ENCODE results near the gene NKD2.

NKD2 gene

GRCh38 chr5:1085391-1085790 lies 76.8 kb downstream of the NKD2 start:
- DNase-seq (no peak), ATAC-seq (no peak)
- H3K4me1 Mint-ChIP-seq = no peaks in the 10 kb centered on the region
- no peaks in the 10 kb centered on the region for H3K9me3 Mint-ChIP-seq
- no peak overlapping the region for H3K27ac Mint-ChIP-seq
- H3K27me3 Mint-ChIP-seq = no peaks in the 10 kb centered on the region
- no peak overlapping the region for H3K4me3 Mint-ChIP-seq
- peaks cover 2% of the 10 kb centered on the region for H3K36me3 Mint-ChIP-seq (ENCODE audit: low read depth)

- H3K36me3 Mint-ChIP-seq (ENCODE audit: low read depth) = peaks cover 2% of the 10 kb centered on the region
- H3K27me3 Mint-ChIP-seq = no peaks in the 10 kb centered on the region
- ATAC-seq = no peak
- H3K9me3 Mint-ChIP-seq = no peaks in the 10 kb centered on the region
- H3K4me1 Mint-ChIP-seq = no peaks in the 10 kb centered on the region
- no peak for DNase-seq
- H3K4me3 Mint-ChIP-seq = no peak overlapping the region
- H3K27ac Mint-ChIP-seq = no peak overlapping the region
These were observed 77.5 kb downstream of the NKD2 start for GRCh38 chr5:1086137-1086536.

GRCh38 chr5:1086871-1087270 lies 78.3 kb downstream of the NKD2 start:
- no peaks in the 10 kb centered on the region for H3K9me3 Mint-ChIP-seq
- DNase-seq (no peak), ATAC-seq (no peak)
- no peak overlapping the region for H3K4me3 Mint-ChIP-seq
- no peak overlapping the region for H3K27ac Mint-ChIP-seq
- H3K27me3 Mint-ChIP-seq = no peaks in the 10 kb centered on the region
- H3K4me1 Mint-ChIP-seq = no peaks in the 10 kb centered on the region
- H3K36me3 Mint-ChIP-seq (ENCODE audit: low read depth) = no peaks in the 10 kb centered on the region

GRCh38 chr5:1087428-1087827 lies 78.8 kb downstream of the NKD2 start:
- H3K27me3 Mint-ChIP-seq = no peaks in the 10 kb centered on the region
- H3K27ac Mint-ChIP-seq = no peak overlapping the region
- DNase-seq (no peak), ATAC-seq (no peak)
- H3K4me3 Mint-ChIP-seq = no peak overlapping the region
- no peaks in the 10 kb centered on the region for H3K9me3 Mint-ChIP-seq
- H3K4me1 Mint-ChIP-seq = no peaks in the 10 kb centered on the region
- no peaks in the 10 kb centered on the region for H3K36me3 Mint-ChIP-seq (ENCODE audit: low read depth)

GRCh38 chr5:1088031-1088430 lies 79.4 kb downstream of the NKD2 start:
- Mint-ChIP-seq H3K36me3 (ENCODE audit: low read depth) (no peaks in the 10 kb centered on the region), H3K27ac (no peak overlapping the region), H3K9me3 (no peaks in the 10 kb centered on the region), H3K27me3 (no peaks in the 10 kb centered on the region), H3K4me1 (no peaks in the 10 kb centered on the region), H3K4me3 (no peak overlapping the region)
- DNase-seq = no peak
- ATAC-seq = no peak
